Measurements from ENCODE around the gene IFT172.
"Not testable (repeated sequence)": the region's sequence is repeated elsewhere in the genome, so short reads cannot be mapped to it uniquely, and the experiment has no call there.

Gene IFT172

DNA sequence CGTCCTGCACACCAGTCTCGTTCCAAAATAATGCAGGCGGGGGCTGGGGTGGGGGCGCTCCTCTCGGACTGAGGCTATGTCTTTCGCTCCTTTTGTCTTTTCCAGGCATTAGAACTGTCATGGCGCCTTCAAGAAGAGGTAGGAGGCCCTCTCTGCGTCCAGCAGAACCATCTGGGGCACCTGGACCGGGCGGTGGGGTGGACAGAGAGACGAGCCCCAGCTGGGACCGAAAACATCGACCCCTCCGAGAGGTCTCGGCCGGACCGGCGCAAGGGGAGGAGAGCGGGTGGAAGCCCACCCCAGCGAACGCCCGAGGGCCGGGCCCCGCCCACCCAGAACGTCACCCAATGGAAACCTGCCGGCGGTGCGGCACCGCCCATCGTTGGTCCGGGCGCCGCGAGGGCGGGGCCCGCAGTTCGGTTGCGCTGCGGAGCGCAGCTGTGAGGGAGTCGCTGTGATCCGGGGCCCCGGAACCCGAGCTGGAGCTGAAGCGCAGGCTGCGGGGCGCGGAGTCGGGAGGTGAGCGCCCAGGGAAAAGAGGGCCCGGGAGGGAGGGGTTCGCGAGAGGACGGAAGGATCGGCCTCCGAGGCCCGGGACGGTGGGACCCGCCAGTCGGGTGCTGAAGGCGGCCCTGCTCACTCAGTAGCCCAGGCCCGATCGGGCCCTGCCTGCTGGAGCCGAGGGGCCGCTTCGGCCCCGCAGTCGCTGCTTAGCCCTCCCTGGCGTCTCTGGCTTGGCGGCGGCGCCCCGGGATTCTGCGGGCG, 61.1 kb downstream of the IFT172 start, which contains the start of gene NRBP1:
TSS of gene NRBP1 (plus strand) at position 419 of the 765 bp plus-strand sequence. CDS start 4,643 bp downstream, outside the sequence.
- DNase-seq (ENCODE audit: low read depth in 2 of 2): peak; percentile 80 to 91

DNA sequence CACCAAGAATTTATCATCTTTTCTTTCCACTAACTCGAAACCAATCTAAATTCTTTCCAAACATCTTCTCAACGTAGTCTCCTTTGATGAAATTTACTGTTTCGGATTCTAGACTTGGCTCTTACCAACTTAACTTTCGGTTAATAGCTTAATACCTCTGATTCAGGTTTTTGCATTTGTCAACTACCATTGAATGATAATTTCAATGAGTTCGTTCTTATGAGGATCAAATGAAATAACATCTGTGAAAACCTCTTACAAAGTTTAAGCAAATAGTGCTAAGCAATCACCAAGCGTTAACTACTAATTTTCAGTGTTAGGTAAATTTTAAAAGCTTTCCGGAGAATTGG, 61.7 kb downstream of the IFT172 start:
- no peak for DNase-seq (ENCODE audit: low read depth in 2 of 2)

DNA sequence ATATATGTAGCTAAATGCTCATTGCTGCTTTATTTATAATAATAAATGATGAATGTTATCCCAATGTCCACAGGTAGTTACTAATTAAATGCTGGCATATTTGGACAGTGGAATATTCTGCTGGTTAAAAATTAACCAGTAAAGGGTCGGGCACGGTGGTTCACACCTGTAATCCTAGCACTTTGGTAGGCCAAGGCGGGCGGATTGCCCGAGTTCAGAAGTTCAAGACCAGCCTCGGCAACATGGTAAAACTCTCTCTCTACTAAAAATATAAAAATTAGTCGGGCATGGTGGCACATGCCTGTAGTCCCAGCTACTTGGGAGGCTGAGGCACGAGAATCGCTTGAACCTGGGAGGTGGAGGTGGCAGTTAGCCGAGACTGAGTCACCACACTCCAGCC, 64.5 kb downstream of the IFT172 start:
- not testable (repeated sequence) for DNase-seq (ENCODE audit: low read depth in 2 of 2)

DNA sequence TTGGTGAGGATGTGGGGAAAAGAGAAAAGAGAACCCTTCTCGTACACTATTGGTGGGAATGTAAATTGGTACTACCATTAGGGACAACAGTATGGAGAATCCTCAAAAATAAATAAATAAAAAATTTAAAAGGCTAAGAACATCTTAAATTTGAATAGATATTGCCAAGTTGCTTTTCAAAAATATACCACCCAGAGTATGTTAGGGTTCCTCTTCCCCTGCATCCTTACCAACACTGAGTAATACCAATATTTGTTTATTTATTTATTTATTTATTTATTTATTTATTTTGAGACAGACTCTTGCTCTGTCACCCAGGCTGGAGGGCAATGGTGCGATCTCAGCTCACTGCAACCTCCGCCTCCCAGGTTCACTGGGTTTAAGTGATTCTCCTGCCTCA, 66.6 kb downstream of the IFT172 start:
- no peak for DNase-seq (ENCODE audit: low read depth in 2 of 2)

DNA sequence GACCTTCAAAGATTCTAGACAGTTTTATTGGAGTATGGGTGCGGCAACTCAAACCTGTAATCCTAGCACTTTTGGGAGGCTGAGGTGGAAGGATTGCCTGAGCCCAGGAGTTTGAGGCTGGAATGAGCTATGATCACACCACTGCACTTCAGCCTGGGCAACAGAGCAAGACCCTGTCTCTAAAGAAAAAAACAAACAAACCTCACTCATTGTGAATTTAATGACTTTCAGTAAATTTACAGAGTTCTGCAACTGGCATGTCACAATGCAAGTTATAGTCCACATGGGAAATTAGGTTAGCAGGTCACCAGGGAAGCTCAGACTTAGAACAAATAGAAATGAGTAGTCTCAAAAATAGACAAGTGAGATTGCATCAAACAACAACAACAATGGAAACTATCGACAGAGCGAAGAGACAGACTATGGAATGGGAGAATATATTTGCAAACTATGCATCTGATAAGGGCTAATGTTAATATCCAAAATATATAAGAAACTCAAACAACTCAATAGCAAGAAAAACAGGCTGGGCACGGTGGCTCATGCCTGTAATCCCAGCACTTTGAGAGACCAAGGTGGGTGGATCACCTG, 67.8 kb downstream of the IFT172 start:
- DNase-seq (ENCODE audit: low read depth in 2 of 2): no peak

DNA sequence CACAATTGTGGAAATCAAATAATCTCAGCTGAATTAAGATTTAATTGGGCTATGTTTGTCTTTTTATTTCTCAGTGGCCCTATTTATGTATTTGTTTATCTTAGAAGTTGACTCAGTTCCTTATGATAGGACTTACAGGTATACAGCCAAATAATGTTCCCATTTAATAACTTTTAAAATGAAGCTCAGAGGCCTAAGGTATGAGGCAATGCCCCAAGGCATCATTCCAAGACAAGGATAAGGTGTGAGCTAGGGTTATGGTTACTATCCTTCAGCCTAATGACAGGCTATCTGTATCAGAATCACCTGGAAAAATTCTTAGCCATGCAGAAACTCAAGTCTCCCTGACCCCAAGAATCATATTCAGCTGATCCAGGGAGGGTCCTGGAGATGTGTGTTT, 68.5 kb downstream of the IFT172 start:
- no peak for DNase-seq (ENCODE audit: low read depth in 2 of 2)

DNA sequence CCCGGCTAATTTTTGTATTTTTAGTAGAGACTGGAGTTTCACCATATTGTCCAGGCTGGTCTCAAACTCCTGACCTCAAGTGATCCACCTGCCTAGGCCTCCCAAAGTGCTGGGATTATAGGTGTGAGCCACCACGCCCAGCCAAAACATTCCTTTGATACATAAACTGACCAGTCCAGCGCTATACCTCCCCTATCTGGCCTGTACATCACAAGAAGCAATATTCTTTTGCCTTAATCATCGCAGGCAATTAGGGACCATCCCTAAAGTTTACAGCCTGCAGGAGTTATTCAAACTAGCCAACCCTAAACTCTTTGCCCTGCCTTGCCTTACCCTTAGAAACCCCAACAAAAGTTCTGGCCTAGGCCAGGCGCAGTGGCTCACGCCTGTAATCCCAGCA, 73.4 kb downstream of the IFT172 start:
- DNase-seq (ENCODE audit: low read depth in 2 of 2): no peak

DNA sequence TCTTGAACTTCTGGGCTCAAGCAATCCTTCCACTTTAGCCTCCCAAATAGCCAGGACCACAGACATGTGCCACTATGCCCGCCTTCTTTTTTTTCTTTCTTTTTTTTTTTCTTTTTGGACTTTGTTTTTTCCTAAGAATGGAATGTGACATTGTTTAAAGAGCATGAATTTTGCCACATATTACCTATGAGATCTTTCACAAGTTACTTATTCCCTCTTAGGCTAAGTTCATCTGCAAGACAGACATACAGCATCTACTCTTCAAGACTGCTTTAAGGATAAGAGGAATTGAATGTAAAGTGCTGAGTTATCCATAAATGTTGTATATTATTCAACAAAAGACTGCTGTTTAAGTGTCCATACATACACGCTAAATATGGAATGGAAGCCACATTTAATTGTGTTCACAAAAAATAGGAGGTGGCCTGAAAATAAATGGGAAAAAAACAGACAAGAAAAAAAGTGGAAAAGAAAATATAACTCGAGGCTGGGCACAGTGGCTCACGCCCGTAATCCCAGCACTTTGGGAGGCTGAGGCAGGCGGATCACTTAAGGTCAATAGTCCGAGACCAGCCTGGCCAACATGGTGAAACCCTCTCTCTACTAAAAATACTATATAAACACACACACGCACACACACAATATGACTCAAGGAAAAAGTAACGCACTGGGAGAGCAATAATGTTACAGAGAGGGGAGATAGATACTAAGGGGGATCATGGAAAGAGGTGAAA, 77.0 kb downstream of the IFT172 start:
- no peak for DNase-seq (ENCODE audit: low read depth in 2 of 2)

DNA sequence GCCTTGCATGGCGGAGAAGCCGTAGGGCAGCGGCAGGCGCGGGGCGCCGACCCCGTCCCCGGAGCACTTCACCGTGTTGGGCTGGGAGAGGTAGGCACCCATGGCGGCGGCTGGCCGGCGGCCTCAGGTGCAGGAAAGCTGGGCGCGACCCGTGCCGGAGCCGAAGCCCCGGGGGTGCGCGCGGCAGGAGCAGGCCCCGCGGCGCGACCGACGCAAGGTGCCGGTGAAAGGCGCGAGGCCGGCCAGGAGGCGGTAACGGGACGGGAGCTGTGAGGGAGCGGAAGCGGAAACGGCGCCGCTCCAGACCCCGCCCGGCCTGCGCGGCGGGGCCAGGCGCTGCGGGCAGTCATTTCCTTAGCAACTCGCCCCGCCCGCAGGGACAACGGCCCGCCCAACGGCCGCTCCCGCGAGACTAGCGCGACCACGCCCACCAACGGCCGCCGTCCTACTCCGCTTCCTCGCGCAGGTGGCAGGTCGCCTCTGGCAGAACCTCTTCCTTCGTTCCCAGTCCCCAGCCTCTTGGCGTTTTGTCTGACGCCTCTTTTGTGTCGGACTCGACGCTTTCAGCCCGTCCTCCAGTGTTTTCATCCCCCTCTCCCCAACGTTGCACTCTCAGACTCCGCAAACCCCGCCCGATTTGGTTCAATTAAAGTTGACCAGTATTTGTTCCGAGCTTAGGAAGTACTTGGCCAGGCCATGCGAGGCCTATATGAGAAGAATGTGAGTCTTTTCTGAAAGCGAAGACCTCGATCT, 80.0 kb downstream of the IFT172 start, which contains the start of gene PPM1G:
TSS of gene PPM1G (minus strand) at position 271 of the 753 bp plus-strand sequence. CDS start at position 102, 169 bp downstream.
- DNase-seq (ENCODE audit: low read depth in 2 of 2): peak; percentile 90 to 95

DNA sequence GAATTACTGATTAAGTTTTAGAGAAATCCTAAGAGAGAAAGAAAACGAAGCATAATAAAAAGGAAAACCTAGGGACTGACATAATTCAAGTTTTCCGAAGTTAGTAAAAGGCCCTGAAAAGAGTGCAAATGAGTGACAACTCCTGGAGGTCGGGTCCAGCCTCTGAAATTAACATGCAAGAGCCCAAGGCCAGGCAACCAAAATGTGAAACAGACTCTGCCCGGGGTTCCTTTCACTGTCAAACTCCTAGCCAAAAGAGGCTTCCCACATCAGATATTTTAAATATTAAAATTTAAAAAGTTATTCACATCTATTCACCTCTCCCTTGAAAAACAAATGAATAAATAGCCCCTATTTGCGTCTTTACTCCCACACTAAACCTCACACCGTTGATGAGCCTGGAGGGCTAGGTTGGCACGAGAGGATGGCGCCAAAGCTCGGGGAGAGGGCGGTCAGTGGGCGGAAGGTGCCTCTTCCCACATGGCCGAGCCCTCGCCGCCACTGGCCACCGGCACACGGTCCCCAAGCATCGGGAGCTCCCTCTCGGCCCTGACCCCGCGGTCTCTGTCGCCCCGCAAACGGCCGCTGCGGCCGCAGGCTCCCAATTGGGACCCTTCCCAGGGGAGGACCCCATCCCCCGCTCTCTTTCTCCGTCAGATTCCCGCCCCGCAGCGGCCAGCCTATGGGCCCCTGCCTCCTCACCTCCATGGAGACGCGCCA, 80.8 kb downstream of the IFT172 start:
- peak in 1 of 2 donors; percentile 16 for DNase-seq (ENCODE audit: low read depth in 2 of 2)

DNA sequence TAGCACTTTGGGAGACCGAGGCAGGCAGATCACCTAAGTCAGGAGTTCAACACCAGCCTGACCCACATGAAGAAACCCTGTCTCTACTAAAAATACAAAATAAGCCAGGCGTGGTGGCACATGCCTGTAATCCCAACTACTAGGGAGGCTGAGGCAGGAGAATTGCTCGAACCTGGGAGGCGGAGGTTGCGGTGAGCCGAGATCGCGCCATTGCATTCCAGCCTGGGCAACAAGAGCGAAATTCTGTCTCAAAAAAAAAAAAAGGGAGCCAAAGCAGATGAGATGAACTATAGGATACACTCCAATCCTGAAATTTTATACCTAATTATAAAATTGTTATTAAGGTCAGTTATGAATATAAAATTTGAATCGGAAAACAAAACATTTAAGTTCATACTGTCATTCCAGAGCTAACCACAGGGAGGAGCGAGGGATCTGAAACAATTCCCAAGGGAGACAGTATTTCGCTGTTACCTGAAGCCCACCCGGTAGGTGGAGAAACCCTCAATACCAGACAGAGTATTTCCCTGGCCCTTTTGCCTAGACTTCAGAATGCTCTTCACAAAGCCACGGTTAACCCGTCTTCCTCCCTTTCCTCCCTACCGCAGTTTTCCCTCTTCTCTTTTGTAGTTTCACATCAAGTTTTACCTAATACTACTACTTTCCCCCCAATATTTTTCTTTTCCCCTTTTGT, 81.6 kb downstream of the IFT172 start:
- DNase-seq (ENCODE audit: low read depth in 2 of 2): no peak

DNA sequence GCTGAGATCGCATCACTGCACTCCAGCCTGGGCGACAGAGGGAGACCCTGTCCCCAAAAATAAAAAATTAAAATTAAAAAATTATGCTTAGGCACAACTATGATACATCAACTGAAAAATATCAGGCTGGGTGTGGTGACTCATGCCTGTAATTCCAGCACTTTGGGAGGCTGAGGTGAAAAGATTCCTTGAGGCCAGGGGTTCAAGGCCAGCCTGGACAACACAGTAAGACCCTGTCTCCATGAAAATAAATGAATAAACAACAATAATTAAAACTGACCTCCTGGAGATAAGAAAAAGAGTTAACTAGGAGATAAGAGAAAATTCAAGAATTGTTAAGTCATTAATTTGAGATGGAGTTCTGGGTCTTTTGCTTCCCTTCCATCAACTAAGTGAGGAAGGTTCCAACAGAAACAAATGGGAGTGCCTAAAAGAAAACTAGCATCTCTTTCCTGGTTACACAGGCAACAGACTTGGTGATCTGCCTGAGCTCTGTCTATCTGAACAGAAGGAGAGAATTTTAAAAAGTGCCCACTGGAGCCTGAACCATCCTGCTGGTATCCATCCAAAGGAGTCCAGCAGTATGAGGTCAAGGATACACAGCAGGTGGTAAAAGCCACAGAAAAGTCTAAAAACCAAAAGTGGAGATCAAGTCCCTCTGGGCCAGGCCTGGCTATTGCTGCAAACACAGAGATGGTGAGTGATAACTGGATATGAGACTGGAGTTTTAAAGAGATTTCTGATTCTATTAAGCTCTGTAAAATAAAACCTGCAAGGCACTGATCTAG, 89.0 kb downstream of the IFT172 start:
- DNase-seq (ENCODE audit: low read depth in 2 of 2): no peak

DNA sequence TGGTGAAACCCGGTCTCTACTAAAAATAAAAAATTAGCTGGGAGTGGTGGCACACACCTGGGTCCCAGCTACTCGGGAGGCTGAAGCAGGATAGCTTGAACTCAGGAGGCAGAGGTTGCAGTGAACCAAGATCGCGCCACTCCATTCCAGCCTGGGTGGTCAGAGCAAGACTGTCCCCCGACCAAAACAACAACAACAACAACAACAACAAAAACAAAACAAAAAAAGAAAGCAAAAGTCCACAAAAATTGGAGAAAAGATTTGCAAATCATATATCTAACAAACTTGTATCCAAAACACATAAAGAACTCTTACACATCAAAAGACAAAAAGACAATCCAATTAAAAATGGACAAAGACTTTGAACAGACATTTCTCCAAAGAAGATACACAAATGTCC, 90.6 kb downstream of the IFT172 start:
- DNase-seq (ENCODE audit: low read depth in 2 of 2): no peak
